NCI-H2196 treated with DMSO at 0.1 percent for 48 hours (cell line): ENCODE results near the gene PSMD13.
"Not testable (repeated sequence)": the region's sequence is repeated elsewhere in the genome, so short reads cannot be mapped to it uniquely, and the experiment has no call there.

Source experiments
- DNase-seq: peaks from one replicate; lab custom pipeline; 2025; ENCODE audit not compliant: unreplicated experiment; lab: John Stamatoyannopoulos, UW

The PSMD13 gene

DNA sequence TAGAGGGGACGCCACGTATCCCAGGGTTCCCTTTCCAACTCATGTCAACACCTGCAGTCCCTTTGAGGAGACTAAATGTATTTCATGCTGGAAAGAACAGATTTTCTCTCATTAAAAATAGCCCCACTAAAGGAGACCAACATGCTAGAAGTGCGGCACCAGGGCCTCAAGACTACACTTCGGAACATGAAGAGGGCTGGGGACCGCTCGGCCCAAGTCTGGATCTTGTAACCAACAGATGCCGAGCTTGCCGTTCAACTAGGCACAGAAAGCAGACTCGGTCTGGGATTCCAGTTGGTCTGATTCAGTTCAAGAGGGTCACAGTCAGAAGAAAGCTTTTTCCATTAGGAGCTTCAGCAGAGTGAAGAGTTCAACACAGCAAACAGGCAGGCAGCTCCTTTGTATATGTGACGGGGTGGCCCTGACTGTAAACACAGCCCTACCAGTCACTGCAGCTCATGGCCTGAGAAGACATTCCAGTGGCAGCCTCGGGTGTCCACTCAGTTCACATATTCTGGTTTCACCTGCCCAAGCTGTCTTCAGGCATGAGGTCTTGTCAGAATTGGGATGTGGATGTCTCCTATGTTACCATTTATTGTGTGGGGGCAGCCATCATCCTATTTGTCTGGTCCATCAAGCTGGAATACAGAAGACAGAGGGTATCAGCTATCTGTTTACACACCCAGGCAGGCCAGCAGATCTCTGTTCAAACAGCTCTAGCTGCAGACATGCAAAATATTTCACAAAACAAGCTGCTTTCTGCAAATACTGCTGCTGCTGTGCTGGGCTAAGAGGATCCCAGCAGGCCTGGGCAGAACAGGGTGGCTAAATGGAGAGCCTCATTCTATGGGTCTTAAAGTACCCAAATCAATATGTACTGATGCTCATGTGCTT is 20.4 kb upstream of the PSMD13 start:
- no peak for DNase-seq

DNA sequence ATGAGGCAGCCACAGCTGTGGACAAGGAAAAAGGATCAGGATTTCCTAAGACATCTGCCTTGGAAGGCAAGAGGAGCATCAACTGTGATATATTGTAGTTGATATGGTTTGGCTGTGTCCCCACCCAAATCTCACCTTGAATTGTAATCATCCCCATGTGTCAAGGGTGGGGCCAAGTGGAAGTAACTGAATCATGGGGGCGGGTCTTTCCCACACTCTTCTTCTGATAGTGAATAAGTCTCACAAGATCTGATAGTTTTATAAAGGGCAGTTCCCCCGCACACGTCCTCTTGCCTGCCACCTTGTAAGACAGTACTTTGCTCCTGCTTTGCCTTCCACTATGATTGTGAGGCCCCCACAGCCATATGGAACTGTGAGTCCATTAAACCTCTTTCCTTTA is 19.1 kb upstream of the PSMD13 start:
- DNase-seq = no peak

DNA sequence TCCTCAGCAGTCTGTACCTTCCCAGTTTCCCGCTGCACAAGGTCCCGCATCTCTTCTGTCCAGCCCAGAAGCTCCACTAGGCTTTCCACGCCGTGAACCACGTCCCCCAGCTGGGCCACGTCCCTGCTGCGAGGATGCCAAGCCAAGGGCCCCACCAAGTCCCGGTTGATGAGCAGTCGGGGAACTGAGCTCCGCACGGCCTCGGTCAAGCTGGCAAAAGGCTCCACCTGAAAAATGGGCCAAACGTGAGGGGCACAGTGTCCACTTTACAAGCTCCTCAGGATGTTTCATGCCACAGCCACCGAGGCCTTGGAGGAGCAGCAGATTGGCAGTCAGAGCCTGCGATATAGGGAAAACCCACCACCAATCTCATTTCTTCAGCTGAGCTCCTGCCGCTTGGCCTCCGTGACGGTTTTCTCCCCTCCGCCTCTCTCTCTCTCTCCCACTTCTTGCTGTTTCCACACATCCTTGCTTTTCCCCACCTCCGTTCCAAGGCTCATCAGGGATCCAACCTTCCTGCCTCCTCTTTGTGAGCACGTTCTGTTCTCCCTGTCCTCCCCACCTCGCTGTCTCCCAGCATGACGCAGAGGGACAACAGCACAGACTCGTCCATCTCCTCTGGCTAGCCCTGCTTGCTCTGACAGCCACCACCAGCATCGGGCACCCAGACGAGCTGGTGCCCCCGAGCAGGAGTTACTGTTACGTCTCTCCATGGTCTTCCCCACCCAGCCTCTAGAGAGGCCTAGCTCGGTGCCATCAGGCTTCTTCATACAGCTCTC is 17.8 kb upstream of the PSMD13 start:
- DNase-seq = no peak

DNA sequence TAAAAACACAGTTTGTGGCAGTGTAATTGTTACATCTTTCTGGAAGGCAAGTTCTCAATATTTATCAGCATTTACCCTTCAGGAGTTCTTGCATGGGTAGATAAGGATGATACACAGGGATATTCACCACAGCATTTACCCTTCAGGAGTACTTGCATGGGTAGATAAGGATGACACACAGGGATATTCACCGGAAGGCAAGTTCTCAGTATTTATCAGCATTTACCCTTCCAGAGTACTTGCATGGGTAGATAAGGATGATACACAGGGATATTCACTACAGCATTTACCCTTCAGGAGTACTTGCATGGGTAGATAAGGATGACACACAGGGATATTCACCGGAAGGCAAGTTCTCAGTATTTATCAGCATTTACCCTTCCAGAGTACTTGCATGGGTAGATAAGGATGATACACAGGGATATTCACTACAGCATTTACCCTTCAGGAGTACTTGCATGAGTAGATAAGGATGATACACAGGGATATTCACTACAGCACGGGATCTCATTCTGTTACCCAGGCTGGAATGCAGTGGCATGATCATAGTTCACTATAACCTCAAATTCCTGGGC is 16.0 kb upstream of the PSMD13 start:
- not testable (repeated sequence) for DNase-seq

DNA sequence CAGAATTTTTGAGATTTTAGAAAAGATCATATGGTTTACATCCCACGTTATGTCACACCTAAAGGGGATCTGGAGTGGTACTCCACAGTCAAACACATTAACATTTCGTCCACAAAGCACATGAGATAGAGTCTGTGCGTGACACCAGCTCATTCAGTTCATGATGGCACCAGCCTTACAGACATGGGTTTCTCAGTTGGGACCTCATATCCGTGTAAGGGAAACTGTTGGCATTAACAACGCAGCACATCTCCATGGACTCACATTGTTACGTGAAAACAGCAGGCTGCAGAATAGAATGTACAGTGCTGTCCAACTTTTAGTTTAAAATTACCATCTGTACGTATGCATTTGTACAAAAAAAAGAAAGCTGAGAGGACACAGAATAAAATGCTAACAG is 15.2 kb upstream of the PSMD13 start:
- DNase-seq = no peak

DNA sequence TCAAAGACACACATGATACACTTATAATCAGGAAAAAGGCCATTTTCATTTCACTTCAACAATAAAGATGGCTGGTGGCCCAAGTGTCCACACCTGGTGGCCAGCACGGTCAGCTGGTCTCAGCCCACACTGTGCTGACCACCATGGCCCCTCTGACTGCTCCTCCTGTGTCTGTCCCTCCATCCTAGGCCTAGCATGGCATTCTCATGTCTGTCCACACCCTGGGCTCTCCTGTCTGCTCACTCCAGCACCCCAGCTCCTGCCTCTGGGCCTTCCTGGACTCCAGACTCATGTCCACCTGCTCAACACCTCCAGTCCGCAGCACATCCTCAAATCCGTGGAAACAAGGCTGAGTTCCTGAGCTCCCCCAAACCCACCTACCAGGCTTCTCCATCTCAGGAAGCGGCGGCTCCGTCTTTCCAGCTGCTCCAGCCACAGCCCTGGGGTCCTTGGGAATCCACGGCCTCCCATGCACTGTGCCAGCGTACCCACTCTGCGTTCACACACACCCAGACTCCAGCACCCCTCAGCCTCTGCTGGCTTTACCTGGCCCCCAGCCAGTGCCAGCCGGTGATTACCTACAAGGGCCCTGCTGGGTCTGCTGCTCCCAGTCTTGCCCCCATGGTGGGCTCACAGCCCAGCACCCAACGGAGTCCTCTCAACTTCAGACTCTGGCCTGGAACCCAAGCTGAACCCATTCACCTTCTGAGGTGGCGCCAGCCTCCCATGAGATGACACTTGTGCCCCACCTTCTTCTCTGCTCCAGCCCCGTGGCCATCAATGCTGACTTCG is 14.6 kb upstream of the PSMD13 start:
- DNase-seq = no peak

DNA sequence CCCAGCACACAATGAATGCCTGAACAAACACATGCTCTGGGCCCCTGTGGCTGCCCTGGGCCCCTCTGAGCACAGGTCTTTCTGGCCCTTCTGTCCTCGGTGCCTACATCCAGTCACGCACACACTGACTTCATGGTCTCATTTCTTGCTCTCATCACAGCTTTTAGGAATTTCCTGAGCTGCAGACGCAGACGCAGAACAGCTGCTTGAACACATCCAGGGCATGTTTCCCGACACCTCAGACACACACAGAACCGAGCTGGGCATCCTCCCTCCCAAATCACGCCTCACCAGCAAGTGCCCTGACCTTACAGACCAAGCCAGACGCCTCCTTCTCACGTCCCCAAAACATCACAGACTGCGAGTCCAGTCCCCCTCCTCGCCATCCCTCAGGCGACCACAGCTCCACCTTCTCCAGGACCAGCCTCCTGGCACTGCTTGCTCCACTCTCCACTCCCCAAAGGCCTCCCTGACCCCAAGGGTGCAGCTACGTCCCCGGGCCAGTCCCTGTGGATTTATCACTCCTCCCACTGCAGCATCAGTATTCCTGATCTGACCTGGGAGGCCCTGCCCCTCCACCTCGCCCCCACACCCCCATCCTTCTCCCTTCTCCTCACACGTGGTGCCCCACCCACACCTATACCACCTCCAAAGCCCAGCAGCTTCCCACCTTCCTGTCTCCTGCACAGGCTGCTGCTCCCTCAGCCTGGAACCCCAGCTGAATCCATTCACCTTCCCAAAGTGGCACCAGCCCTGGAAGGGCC is 13.6 kb upstream of the PSMD13 start:
- DNase-seq = no peak

DNA sequence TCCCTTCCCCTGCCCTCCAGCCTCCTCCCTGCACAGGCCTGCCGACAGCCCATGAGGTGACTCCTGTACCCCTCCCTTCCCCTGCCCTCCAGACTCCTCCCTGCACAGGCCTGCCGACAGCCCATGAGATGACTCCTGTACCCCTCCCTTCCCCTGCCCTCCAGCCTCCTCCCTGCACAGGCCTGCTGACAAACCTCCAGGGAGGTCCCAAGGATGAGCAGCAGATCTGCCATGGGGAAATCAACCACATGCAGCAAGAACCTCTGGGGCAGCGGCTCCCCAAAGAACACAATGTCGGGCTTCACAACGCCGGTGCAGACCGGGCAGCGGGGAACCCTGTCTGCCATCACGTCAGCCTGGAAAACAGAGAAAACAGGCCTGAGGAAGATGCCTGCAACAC is 12.9 kb upstream of the PSMD13 start:
- DNase-seq = no peak

DNA sequence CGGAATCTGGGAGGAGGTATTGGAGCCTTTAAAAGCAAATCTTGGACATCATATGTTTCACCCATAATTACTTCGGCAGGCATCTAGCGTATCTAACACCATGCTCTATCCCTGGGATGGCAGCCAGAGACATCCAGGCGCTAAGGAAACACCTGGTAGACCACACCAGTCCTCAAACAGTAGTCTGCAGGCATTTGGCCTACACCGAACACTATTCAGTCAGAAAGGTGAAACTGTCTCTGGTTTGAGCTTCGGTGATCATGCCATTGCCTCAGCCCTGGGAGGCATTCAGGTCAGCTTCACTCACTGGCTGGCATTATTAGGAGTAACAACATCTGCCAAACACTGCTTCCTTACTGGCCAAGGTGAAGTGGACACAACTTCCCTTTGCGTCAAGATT is 12.4 kb upstream of the PSMD13 start:
- no peak for DNase-seq

DNA sequence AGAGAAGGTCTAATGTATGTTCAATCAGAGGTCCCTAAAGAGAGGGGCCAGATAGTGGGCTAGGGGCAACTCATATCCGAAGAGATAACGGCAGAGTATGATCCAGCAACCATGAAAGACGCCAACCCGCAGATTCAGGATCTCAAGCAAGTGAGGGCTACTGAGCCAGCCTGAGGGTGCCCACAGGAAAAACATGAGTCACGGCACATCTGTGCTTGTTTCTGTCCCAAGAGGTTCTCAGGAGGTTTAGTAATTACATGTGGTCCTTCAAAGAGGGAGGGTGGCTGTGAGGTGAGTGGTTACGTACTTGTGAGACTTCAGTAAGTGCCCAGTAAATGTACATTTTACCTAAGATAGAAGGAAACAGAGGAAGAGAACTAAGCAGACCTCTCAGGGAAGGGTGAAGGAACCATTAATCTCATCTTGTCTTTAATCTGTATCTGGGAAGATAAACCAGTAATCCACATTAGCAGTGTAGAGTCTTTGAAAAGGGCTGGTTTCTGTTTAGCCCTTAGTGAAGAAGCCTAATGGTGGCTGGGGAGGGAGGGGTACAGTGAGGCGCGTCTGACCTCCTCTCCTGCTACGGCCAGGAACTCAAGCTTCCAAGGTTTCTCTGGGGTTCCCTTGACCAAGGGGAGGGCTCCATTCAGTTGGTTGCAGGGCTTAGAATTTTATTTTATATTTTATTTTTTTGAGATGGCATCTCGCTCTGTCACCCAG is 10.9 kb upstream of the PSMD13 start:
- DNase-seq = no peak

DNA sequence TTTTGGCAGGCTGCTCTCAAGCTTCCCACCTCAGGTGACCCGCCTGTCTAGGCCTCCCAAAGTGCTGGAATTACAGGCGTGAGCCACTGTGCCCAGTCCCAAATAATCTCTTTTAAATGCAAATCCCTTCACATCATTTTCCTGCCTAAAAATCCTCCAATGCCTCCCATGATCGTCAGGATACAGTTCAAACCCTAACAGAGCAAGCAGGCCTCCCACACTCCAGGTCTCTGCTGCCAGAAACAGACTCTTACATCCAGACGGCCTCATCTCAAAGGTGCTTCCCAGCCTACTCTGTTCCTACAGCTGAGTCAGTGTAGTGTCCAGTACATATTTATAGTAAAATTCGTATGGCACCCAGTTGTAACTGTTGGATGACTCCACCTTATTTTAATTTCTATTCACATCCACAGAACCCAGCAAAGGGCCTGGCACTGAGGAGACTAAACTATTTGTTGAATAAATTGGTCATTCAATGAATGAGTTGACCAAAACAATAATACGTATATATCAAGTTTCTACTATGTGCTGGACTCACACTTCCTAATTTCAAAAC is 8.9 kb upstream of the PSMD13 start:
- DNase-seq = no peak

DNA sequence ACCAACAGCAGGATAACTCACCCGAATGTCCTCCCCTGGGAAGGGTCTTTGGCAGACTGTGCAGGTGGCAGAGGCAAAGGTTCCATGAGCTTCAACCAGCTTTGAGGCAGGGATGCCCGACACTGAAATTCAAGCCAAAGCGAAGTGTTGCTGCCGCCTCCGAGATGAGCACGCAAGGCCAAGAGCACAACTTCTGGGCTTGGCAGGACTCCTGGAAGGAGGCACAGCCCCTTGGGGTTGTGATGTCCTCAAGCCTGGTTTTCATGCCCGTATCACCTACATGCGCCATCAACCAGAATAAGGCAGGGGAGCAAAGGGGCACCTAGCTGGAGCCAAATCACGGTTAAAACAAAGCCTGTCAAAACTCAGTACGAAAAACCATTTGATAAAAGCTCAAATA is 6.3 kb upstream of the PSMD13 start:
- no peak for DNase-seq

DNA sequence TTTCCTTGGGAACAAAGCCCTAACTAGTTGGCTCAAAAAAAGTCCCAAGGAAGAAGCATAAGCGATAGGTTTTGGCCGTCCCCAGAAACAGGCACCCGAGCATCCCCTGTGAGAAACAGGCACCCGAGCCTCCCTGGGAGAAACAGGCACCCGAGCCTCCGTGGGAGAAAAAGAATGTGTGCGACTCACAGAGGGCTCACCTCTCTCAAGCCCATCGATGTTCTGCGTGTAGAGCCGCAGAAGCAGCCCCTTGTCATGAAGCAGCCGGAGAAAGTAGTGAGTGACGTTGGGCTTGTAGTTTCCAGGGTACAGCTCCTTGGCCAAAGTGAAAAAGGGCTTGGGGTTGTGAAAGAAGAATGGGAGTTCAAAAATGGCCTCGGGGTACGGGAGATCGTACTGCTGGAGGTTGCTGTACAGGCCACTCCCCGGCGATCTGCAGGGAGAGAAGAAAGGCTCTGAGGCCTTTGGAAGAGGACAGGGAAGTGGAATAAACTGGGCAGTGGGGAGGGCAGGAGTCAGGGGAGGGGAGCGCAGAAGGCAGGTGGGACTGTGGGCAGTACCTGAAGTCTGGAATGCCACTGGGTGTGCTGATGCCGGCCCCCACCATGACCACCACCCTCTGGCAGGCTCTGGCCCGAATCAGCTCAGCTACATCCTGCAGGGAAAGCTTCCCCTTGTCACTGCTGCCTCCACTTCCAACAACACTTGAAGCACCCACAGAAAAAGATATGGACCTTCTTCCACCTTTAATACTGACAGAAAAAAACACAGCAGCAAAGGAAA is 3.8 kb upstream of the PSMD13 start:
- no peak for DNase-seq

DNA sequence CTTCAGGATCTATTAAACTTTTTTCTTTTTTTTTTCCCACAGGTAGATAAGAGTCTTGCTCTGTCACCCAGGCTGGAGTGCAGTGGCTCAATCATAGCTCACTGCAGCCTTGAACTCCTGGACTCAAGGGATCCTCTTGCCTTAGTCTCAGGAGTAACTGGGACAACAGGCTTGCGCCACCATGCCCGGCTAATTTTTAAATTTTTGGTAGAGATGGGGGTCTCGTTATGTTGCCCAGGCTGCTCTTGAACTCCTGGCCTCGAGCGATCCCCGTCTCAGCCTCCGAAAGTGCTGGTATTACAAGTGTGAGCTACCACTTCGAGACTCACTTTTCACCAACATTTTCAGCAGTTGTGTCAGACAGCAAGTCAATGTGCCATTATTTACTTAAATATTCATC is 1.6 kb upstream of the PSMD13 start:
- DNase-seq = no peak

DNA sequence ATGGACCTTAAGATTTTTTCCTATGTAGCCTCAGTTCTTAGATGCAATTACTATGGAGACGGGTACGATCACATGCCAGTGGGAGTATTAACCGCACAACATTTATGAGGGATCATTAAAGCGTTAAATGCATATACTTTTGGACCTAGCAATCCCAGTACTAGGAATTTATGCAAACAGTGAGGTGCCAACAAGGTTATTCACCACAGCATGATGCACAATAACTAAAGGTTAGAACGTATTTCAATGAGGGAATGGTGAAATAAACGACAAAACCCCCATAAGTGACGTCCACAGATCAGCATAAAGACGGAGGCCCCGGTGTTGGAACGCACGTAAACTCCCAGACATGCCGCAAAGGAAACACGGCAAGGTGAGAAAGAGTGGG is 1.2 kb upstream of the PSMD13 start:
- DNase-seq = no peak

DNA sequence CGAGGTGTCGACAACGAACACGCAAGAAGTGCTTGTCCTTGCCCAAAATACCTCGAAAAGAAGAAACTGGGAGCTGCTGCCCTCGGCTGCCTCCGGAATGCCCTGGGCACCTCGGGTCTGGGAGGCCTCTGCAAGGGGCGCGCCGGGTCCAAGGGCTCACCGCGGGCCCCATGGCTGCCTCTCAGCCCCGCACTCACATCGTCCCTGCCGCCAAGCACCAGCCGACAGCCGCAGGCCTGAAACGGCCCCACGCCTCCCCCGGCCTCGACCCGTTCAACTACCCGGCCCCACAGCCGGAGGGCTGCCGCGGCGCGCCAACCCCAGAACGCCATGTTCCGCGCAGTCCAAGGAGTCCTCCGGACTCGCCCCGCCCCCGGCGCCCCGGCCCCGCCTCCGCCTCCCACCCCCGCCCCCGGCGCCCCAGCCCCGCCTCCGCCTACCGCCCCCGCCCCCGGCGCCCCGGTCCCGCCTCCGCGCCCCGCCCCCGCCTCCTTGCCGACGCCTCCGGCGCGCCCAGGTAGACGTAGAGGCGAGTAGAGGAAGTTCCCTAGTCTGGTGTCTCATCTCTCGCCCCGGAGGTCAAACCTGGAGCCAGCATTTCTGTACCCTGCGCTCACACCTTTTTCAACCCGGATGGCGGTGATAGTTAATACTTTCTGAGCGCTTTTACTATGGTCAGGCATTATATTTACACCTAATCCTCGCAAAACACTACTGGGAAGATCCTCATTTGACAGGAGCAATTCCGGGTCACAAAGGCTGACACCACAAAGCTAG is 591 bp upstream of the PSMD13 start, which contains the start of gene SIRT3:
Gene SIRT3 (minus strand): TSS at position 346 of the 777 bp plus-strand sequence. CDS start 14 bp downstream, at position 332.
- DNase-seq = peak; percentile 76

DNA sequence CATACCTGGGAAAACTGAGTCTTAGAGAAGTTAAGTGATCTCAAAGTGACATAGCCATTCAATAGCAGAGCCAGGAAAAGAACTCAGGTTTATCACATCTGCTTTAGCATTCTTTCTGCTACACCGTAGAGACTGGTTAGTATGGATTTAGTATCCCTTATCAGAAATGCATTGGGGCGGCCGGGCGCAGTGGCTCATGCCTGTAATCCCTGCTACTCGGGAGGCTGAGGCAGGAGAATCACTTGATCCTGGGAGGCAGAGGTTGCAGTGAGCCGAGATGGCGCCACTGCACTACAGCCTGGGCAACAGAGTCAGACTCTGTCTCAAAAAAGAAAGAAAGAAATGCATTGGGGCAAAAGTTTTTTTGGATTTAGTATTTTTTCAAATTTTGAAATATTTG is 1.6 kb downstream of the PSMD13 start:
- DNase-seq = not testable (repeated sequence)

DNA sequence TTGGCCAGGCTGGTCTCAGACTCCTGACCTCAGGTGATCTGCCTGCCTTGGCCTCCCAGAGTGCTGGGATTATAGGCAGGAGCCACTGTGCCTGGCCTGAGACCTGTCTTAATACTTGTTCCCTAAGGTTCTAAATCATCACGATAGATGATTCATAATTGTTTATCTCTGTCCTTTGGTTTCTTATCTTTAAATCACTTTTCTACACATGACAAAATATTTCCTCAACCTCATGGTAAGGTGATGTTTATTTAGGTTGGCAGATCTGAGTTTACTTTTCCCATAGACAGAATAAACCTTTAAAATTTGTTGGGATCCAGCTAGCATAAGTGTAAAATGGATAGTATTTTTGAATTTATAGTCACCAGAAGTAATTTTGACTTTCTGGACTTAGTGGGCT is 3.5 kb downstream of the PSMD13 start:
- DNase-seq = no peak
